ENCODE measurements around the gene SSBP4.

- TF ChIP-seq CTCF (conservative IDR thresholded peaks at IDR 0.05 in 1 of 2, IDR thresholded peaks at IDR 0.05 in 1 of 2; ENCODE audit: low read depth in 1 of 2, low read length in 2 of 2) (no peak), EZH2 (IDR thresholded peaks at IDR 0.05; ENCODE audit: low read length, missing control alignments) (no peak)
Observed at GRCh38 chr19:18417250-18418028, 1.8 kb upstream of the SSBP4 start.
